Measurements from ENCODE around the gene MAL.

DNA sequence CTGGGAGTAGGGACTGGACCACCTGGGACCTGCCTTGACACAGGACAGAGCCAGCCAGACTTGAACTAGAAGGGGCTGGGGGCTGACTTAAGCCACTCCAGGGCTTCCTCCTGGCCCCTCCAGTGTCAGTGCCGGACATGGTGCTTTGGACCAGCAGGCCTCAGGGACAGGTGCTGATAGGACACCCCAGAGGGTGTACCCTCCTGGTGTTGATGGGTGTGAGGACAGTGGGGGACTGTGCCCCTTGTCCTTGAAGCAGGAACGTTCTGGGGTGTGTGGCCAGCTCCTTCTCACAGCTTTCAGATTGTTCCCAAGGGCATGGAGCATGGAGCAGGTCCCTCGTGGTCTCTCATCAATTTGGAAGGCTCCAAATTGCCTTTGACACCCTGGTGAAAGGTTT lies 6.8 kb downstream of the MAL start:
- TF ChIP-seq, protein P1, sequence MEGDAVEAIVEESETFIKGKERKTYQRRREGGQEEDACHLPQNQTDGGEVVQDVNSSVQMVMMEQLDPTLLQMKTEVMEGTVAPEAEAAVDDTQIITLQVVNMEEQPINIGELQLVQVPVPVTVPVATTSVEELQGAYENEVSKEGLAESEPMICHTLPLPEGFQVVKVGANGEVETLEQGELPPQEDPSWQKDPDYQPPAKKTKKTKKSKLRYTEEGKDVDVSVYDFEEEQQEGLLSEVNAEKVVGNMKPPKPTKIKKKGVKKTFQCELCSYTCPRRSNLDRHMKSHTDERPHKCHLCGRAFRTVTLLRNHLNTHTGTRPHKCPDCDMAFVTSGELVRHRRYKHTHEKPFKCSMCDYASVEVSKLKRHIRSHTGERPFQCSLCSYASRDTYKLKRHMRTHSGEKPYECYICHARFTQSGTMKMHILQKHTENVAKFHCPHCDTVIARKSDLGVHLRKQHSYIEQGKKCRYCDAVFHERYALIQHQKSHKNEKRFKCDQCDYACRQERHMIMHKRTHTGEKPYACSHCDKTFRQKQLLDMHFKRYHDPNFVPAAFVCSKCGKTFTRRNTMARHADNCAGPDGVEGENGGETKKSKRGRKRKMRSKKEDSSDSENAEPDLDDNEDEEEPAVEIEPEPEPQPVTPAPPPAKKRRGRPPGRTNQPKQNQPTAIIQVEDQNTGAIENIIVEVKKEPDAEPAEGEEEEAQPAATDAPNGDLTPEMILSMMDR (IDR thresholded peaks at IDR 0.05; ENCODE audit: insufficient read depth, low read length) = no peak
- TF ChIP-seq GABPA (IDR thresholded peaks at IDR 0.05; ENCODE audit: low read depth) = no peak

All from HL-60 (cell line).